HG03066 (cell line): Measurements from ENCODE around the gene SNTG2.
"Not testable (repeated sequence)": the region's sequence is repeated elsewhere in the genome, so short reads cannot be mapped to it uniquely, and the experiment has no call there.

Experiments used
- ATAC-seq: cut with Tn5 transposase; IDR thresholded peaks from one replicate; pipeline ENCODE4 v1.9.1; 2021; ENCODE audit warnings: low read depth; ENCODE audit not compliant: unreplicated experiment

SNTG2 gene

GRCh38 chr2:950080-950966 lies at the start of gene SNTG2:
Gene SNTG2, plus strand, starts transcription at chr2:950849. Its CDS starts 148 bp downstream, at chr2:950997.
- no peak for ATAC-seq

GRCh38 chr2:902584-902983 lies 48.1 kb upstream of the SNTG2 start:
- ATAC-seq = no peak

GRCh38 chr2:903223-903900 lies 47.3 kb upstream of the SNTG2 start:
- no peak for ATAC-seq

GRCh38 chr2:904246-905024 lies 46.2 kb upstream of the SNTG2 start:
- ATAC-seq = no peak

- no peak for ATAC-seq
Measured at GRCh38 chr2:905091-905832, 45.4 kb upstream of the SNTG2 start.

- ATAC-seq = no peak
Measured at GRCh38 chr2:905833-906140, 44.9 kb upstream of the SNTG2 start.

- ATAC-seq = no peak
Measured at GRCh38 chr2:907706-908105, 42.9 kb upstream of the SNTG2 start.

- ATAC-seq = no peak
Measured at GRCh38 chr2:908568-908967, 42.1 kb upstream of the SNTG2 start.

GRCh38 chr2:909764-910379 lies 40.8 kb upstream of the SNTG2 start:
- not testable (repeated sequence) for ATAC-seq

GRCh38 chr2:910698-911097 lies 40.0 kb upstream of the SNTG2 start:
- no peak for ATAC-seq

GRCh38 chr2:915979-916378 lies 34.7 kb upstream of the SNTG2 start:
- no peak for ATAC-seq

- ATAC-seq = no peak
Measured at GRCh38 chr2:916935-917334, 33.7 kb upstream of the SNTG2 start.

GRCh38 chr2:919672-920071 lies 31.0 kb upstream of the SNTG2 start:
- no peak for ATAC-seq

GRCh38 chr2:920573-920972 lies 30.1 kb upstream of the SNTG2 start:
- no peak for ATAC-seq

- no peak for ATAC-seq
Measured at GRCh38 chr2:920999-921398, 29.6 kb upstream of the SNTG2 start.

GRCh38 chr2:922185-922584 lies 28.5 kb upstream of the SNTG2 start:
- ATAC-seq = no peak

GRCh38 chr2:923832-924601 lies 26.6 kb upstream of the SNTG2 start:
- no peak for ATAC-seq

- no peak for ATAC-seq
Measured at GRCh38 chr2:924701-925100, 25.9 kb upstream of the SNTG2 start.

- ATAC-seq = no peak
Measured at GRCh38 chr2:925309-925708, 25.3 kb upstream of the SNTG2 start.
